HG02610 (cell line): ENCODE data around the gene PI4KA.
A peak's percentile ranks its signal among the peaks of the same experiment; 100 is the strongest.
"Not testable (repeated sequence)": the region's sequence is repeated elsewhere in the genome, so short reads cannot be mapped to it uniquely, and the experiment has no call there.

Experiments used
- ATAC-seq: cut with Tn5 transposase; IDR thresholded peaks from one replicate; pipeline ENCODE4 v1.9.1; 2021; ENCODE audit warnings: mild to moderate bottlenecking, moderate library complexity; ENCODE audit not compliant: unreplicated experiment

Gene PI4KA

DNA sequence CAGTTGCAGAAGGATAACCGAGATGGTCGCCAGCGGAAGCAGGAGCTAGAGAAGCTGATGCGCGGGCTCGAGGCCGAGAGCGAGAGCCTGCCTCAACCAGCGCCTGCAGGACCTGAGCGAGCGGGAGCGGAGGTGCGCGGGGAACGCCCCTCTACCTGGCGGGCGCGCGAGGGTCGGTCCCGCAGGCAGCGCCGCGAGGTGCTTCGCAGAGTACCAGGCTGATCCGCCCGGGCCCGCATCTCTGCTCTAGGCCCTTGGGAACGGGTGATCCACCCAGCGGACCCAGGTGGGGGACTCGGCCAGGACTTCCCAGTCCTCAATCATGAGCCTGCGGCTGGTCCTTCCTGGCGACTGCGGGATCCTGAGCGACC, 156.5 kb downstream of the PI4KA start:
- peak; percentile 12 for ATAC-seq

DNA sequence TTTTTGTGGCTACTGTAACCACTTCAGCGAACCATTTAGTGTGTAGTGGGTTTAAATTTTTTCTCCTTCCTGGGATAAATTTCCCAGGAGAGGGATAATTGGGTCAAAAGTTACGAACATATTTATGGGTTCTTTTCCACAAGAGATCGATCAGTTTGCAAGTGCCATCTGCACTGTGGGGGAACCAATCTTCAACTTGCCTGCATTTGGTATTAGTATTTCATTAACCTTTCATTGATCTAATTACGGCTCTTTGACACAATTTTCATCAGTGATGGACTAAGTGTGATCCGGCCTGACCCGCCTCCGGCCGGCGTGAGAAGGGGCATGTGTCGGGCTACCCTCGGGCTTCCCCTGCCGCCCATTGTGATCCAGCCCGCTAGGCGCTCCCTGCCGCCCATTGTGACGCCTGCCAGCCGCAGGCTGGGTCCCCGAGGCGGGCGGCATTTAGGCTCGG, 156.9 kb downstream of the PI4KA start:
- peak; percentile 12 for ATAC-seq

DNA sequence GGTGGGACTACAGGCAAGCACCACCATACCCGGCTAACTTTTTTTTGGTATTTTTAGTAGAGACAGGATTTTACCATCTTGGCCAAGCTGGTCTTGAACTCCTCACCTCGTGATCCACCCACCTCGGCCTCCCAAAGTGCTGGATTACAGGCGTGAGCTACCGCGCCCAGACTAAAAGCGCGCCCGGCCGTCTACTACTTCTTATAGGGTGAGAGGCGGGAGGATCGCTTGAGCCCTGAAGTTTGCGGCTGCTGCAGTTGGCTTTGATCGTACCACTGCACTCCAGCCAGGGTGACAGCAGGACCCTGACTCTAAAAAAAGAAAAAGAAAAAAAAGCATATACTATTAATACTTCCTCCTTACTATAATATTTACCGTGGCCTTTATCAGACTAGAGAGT, 158.3 kb downstream of the PI4KA start:
- ATAC-seq, result not testable (repeated sequence)

DNA sequence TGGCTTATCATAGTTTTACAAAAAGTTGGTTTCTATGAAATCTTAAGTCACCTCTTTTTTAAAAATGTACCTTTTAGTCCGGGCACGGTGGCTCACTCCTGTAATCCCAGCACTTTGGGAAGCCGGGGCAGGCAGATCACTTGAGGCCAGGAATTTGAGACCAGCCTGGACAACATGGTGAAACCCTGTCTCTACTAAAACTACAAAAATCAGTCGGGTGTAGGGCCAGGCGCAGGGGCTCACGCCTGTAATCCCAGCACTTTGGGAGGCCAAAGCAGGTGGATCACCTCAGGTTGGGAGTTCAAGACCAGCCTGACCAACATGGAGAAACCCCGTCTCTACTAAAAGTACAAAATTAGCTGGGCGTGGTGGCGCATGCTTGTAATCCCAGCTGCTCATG, 158.8 kb downstream of the PI4KA start:
- not testable (repeated sequence) for ATAC-seq

DNA sequence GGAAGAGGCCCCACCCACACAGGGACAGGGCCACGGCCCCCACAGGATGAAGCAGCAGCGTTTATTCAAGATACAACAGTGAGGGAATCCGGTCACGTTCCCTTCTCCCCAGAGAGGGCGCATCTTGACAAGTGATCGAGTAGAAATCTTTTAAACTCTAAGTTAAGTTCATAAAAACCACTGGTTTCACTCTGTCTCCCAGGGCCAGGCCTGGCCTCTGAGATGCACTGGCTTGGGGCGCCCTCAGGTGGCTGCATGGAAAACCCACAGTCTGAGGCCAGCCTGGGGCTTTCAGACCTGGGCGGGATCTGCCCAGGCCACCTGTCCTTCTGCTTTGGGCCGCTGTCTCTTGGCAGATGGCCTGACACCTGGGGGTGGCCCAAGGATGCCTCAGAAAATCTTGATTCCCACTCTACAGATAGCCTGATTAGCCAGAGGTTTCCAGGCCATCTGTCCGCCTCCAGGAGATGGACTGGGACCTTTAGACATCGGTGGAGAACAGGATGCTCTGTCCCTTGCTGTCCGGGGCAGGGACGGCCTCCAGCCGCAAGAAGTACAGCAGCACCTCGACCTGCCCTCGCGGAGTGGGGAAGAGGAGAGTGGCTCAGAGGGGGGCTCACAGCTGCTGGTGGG, 161.0 kb downstream of the PI4KA start:
- ATAC-seq, result not testable (repeated sequence)

DNA sequence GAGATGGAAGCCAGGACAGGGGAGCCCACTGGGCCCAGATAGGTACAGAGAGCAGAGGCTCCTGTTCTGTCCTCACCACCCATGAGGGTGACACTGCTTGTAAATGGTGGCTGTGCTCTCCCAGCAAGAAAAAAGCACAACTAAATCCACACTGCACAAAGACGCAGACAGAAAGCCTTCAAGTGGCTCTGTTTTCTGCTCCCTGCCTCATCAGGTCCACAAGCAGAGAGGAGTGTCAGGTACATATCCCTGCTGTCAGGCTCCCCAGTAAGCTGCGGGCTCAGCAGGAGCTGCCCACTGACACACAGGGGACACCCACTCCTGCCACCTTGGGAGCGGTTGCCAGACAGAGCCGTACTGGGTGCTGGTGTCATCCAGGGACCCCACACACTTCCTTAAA, 162.6 kb downstream of the PI4KA start:
- not testable (repeated sequence) for ATAC-seq

DNA sequence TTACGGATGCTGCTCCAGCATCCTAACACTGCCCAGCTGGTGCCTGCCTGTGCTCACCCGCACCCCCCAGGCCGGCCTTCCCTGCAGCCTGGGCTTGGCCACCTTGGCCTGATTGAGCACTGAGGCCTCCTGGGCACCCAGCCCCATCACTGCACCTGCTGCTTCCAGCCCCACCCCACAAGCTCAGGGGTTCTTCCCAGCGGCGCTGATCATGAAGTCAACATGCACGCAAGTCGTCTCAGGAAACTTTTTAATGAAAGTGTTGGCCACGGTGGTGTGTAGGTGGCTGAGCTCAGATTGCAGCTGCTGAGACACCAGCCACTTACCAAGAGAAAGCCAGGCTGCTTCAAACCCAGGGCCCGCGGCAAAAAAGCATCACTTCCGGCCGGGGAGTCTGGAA, 163.4 kb downstream of the PI4KA start:
- ATAC-seq, result not testable (repeated sequence)

DNA sequence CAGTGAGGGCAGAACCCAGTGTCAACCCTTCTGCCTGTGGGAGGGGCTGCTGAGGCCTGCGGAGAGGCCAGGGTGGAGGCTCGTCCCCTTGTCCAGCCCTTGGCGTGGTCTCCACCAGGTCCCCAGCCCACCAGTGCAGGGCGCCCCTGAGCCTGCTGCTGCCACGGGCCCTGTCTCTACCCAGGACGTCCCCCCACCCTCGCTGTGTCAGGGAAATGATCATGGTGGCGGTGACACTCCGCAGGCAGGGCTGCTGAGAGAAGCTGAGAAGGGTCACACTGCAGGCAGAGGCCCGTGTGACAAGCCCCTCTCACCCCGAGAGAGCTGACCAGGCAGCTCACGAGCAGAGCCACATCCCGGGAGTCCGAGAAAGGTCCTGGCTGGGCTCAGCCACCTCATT, 164.4 kb downstream of the PI4KA start:
- ATAC-seq, result not testable (repeated sequence)

DNA sequence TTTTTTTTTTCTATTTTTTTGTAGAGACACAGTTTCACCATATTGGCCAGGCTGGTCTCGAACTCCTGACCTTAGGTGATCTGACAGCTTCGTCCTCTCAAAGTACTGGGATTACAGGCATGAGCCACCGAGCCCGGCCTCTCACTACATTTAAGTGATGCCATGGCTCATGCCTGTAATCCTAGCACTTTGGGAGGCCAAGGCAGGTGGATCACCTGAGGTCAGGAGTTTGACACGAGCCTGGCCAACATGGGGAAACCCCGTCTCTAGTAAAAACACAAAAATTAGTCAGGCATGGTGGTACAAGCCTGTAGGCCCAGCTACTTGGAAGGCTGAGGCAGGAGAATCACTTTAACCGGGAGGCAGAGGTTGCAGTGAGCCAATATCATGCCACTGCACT, 165.7 kb downstream of the PI4KA start:
- not testable (repeated sequence) for ATAC-seq

DNA sequence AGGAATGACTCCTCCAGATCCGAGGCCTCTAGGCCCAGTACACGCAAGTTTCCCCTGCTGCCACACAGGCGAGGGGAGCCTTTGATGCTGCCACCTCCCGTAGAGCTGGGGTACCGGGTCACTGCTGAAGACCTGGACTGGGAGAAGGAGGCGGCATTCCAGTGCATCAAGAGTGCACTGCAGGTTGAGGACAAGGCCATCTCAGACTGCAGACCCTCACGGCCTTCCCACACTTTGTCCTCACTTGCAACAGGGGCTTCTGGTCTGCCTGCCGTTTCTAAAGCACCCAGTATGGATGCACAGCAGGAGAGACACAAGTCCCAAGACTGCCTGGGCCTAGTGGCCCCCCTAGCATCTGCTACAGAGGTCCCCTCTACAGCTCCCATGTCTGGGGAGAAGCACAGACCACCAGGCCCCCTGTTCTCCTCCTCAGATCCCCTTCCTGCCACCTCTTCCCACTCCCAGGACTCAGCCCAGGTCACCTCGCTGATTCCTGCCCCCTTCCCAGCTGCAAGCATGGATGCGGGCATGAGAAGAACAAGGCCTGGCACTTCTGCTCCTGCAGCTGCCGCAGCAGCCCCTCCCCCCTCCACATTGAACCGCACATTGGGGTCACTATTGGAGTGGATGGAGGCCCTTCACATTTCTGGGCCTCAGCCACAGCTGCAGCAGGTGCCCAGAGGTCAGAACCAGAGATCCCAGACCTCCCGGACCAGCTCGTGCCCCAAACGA, 167.9 kb downstream of the PI4KA start:
- ATAC-seq, result not testable (repeated sequence)

DNA sequence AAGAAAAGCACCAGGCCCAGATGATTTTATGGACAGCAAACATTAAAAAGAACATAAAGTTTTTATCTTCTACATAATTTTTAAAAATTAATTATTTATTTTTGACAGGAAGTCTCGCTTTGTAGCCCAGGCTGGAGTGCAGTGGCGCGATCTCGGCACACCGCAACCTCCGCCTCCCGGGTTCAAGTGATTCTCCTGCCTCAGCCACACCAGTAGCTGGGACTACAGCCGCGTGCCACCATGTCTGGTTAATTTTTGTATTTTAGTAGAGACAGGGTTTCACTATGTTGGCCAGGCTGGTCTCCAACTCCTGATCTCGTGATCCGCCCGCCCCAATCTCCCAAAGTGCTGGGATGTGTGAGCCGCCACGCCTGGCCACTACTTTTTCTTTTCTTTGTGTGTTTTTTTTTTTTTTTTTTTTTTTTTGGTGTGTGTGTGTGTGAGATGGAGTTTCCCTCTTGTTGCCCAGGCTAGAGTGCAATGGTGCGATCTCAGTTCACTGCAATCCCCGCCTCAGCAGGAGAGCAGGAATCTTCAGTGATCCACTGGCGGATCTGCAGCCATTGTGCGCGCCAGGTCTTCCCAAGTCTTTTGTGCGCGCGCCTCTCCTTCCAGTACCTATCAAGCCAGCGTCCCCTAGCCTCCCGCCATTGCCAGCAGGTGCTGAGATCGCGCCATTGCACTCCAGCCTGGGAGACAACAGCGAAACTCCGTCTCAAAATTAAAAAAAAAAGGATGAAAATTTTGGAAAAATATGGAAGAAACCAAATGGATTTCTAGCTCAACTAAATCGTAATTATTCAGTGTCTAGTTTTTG, 171.0 kb downstream of the PI4KA start:
- ATAC-seq, result not testable (repeated sequence)

DNA sequence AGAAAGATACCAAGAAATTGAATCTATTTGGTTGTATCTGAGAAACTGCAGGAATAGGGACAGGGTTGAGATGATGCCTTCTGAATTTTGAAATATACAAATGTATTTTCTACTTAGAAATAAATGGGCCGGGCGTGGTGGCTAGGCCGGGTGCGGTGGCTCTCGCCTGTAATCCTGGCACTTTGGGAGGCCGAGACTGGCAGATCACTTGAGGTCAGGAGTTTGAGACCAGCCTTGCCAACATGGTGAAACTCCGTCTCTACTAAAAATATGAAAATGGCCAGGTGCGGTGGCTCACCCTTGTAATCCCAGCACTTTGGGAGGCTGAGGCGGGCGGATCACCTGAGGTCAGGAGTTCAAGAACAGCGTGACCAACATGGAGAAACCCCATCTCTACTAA, 172.8 kb downstream of the PI4KA start:
- not testable (repeated sequence) for ATAC-seq

DNA sequence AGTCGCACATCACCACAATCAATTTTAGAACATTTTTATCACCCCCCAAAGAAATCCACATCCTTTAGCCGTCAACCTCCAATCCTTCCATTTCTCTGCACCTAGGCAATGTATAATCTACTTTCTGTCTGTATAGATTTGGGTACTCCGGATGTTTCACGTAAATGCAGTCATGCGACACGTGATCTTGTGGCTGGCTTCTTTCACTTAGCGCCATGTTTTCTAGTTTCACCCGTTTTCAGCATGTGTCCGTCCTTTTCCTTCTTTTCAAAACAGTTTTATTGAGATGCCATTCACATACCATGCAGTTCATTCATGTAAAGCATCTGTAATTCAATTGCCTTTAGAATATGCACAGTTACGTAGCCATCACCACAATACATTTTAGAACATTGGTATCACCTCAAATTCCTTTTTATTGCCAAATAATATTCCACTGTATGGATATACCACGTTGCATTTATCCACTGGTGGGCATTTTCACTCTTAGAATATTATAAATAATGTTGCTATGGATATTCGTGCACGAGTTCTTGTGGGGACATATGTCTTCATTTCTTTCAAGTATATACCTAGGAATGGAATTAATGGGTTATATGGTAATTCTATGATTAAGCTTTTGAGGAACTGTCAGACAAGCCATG, 179.7 kb downstream of the PI4KA start:
- ATAC-seq, result not testable (repeated sequence)

DNA sequence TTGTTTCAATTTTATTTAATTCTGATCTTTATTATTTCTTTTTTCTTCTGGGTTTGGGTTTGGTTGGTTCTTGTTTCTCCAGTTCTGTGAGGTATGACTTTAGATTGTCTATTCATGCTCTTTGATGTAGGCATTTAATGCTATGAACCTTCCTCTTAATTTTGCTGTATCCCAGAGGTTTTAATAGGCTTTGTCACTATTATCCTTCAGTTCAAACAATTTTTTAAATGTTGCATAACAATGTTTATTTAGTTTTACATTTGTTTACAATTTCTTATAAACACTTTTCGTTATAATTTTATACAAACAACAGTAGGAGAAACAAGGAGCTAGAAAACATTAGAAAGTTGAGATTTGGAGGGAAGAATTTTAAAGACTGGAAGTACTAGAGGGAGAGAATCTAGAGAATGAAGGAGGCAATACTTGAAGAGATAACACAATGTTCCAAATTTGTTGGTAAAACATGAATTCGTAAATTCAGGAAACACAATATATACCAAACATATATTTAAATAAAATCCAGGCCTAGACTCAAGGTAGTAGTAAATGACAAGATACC, 180.8 kb downstream of the PI4KA start:
- ATAC-seq, result no peak

DNA sequence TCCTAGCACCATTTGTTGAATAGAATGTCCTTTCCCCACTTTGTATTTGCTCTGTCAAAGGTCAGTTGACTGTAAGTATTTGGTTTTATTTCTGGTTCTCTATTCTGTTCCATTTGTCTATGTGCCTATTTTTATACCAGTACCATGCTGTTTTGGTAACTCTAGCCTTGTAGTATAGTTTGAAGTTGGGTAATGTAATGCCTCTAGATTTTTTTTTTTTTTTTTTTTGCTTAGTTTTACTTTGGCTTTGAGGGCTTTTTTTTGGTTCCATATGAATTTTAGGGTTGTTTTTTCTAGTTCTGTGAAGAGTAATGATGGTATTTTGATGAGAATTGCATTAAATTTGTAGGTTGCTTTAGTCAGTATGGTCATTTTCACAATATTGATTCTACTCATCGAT, 183.0 kb downstream of the PI4KA start:
- ATAC-seq, result not testable (repeated sequence)

DNA sequence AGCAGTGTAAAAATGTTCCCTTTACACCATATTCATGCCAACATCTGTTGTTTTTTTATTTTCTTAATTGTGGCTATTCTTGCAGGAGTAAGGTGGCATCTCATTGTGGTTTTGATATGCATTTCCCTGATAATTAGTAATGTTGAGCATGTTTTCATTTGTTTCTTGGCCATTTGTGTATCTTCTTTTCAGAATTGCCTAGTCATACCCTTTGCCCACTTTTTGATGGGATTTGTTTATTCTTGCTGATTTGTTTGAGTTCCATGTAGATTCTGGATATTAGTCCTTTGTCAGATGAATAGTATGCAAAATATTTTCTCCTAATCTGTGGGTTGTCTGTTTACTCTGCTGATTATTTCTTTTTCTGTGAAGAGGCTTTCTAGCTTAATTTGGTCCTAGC, 183.6 kb downstream of the PI4KA start:
- no peak for ATAC-seq

DNA sequence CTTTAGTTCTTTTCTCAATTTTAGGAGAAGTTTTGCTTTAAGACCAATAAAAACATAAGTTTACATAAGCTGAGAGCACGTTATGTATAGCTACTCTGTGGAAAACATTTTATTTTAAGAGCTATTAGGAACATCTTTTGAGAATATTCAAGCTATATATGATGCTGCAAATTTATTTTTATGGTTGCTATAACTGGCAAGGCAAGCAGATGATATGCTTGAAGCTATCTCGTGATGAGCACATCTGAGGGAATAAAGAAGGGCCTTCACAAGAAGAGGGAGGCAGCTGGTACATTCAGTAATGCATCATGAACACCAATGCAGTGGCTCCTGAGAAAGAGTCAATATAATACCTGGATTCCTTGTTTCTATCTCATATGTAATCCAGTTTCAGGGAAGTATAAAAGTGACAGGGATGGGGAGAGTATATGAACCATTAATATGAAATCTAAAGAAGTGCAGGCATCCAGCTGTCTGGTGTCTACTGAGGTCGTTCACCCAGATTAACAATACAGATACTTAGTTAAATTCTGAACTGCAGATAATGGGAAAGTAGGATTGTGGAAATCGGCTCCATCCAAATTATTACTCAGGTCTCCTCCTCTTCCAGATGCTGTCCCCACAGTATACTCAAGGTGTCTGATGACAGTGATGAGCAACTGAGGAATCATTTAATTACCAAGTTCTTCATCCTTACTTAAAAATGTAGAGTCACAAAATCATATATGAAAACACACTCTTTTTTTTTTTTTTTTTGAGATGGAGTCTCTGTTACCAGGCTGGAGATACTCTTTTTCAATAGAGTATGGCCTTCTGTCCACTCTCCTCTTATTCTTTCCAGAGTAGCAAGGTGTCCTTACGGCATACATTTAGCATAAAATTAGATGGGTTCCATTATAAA, 185.1 kb downstream of the PI4KA start:
- ATAC-seq, result no peak

DNA sequence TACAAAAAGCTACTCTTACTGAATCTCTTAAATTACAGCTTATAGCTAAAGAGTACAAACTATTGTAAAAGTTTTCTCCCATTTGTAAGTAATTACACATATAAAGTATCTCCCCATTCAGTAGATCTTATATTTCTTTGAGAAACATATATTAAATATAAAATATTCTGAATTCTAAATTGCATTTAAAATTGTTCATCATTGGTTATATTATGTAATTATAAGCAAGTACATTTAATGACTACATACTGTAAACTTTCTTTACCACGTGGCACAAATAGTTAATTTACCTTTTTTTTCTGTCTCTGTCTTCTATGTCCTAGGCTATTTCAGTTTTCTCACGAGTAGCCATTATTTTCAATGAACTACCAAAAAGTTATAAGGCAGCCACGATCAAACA, 185.9 kb downstream of the PI4KA start:
- ATAC-seq, result no peak

DNA sequence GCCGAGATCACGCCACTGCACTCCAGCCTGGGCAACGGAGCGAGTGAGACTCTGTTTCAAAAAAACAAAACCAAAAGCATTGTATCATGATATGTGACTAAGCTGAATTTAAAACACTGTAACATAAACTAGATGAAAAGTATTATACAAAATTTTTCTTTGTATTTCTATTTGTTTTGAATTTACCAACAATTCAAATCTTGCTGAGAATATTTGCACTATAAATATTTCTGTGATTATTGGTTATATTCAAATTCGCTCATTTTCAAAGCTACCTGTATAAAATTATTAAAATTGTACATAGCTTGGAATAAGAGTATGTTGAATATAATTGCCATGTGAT, 186.6 kb downstream of the PI4KA start:
- no peak for ATAC-seq
